ENCODE results near the gene FXR1. TPM values are rescaled to one million over a fixed set of nuclear protein-coding genes. Genes with fewer than 3 reads are reported as not detected.

Gene FXR1
- total and polyA plus RNA-seq, 2 of the 13 experiments (the other 11 are each of a cell fraction or from before 2014, with no cell fraction given) = 104 to 132 TPM

- in situ Hi-C loops (cut with HindIII; ENCODE audit: extremely low pct_ligation_motif_present, low pct_unique_long_range_greater_than_20kb) = no loop called here
- H3K27me3 ChIP-seq (ENCODE audit: control insufficient read depth in 1 of 2, insufficient read depth in 2 of 2, low read length in 2 of 2) = no peaks in the 10 kb centered on the region; a peak in 1 of 5 replicates
- CTCF ChIA-PET (ENCODE audit: low intra/inter-chr PET ratio, low total read pairs) = no interaction called here
Measured at GRCh38 chr3:181017690-181018089, 105.2 kb downstream of the FXR1 start.

GRCh38 chr3:181025204-181025603 is 112.7 kb downstream of the FXR1 start:
- no peak overlapping the region for H3K4me2 ChIP-seq (ENCODE audit: low read depth, low read length)
- H3K4me1 ChIP-seq (ENCODE audit: insufficient read depth, low read length) = no peaks in the 10 kb centered on the region
- H3K36me3 ChIP-seq (replicated peaks in 1 of 2; ENCODE audit: control insufficient read depth in 1 of 2, insufficient read depth in 2 of 2, low read length in 2 of 2) = no peaks in the 10 kb centered on the region
- no peak overlapping the region for H3K27ac ChIP-seq (ENCODE audit: extremely low read length, insufficient read depth, low read length)
- FAIRE-seq (no peak), ATAC-seq (no peak), DNase-seq (ENCODE audit: low spot score) (no peak)
- no peak overlapping the region for H3K4me3 ChIP-seq (replicated peaks in 1 of 3; ENCODE audit: insufficient read depth in 1 of 3, low read depth in 2 of 3, low read length in 3 of 3)
- ChIA-PET CTCF (ENCODE audit: low intra/inter-chr PET ratio, low total read pairs) (no interaction called here), POLR2A (no interaction called here)
- H3K79me2 ChIP-seq (ENCODE audit: insufficient read depth, low read length) = no peaks in the 10 kb centered on the region
- no peaks in the 10 kb centered on the region for H4K20me1 ChIP-seq (ENCODE audit: insufficient read depth, low read length)
- BruUV-seq (replicated peaks) = no TSS peak
- TF ChIP-seq ZNF460 (CRISPR knock-in tag; IDR thresholded peaks at IDR 0.05; ENCODE audit: borderline replicate concordance) (no peak), ZMYM3 (CRISPR knock-in tag; IDR thresholded peaks at IDR 0.05) (no peak)
- H3K9ac ChIP-seq (ENCODE audit: insufficient read depth, low read depth, low read length) = no peak overlapping the region
- H3K27me3 ChIP-seq (ENCODE audit: control insufficient read depth in 1 of 2, insufficient read depth in 2 of 2, low read length in 2 of 2) = no peaks in the 10 kb centered on the region; a peak in 1 of 5 replicates
- in situ Hi-C loops (cut with HindIII; ENCODE audit: extremely low pct_ligation_motif_present, low pct_unique_long_range_greater_than_20kb) (no loop called here), intact Hi-C loops (cut with micrococcal nuclease; ENCODE audit: unreplicated experiment) (no loop called here)
- peaks cover 11% of the 10 kb centered on the region for H3K9me3 ChIP-seq (ENCODE audit: low read length)
- H2AFZ ChIP-seq (ENCODE audit: low read length) = no peak overlapping the region

More at GRCh38 chr3:181017690-181018089, 105.2 kb downstream of the FXR1 start:
- POLR2A ChIA-PET = no interaction called here
- FAIRE-seq (no peak), ATAC-seq (no peak), DNase-seq (ENCODE audit: low spot score) (no peak)
- Histone ChIP-seq H4K20me1 (ENCODE audit: insufficient read depth, low read length) (no peaks in the 10 kb centered on the region), H2AFZ (ENCODE audit: low read length) (no peak overlapping the region), H3K4me2 (ENCODE audit: low read depth, low read length) (no peak overlapping the region), H3K27ac (ENCODE audit: extremely low read length, insufficient read depth, low read length) (no peak overlapping the region), H3K4me3 (replicated peaks in 1 of 3; ENCODE audit: insufficient read depth in 1 of 3, low read depth in 2 of 3, low read length in 3 of 3) (no peak overlapping the region), H3K9ac (ENCODE audit: insufficient read depth, low read depth, low read length) (no peak overlapping the region), H3K36me3 (replicated peaks in 1 of 2; ENCODE audit: control insufficient read depth in 1 of 2, insufficient read depth in 2 of 2, low read length in 2 of 2) (no peaks in the 10 kb centered on the region), H3K79me2 (ENCODE audit: insufficient read depth, low read length) (no peaks in the 10 kb centered on the region), H3K9me3 (ENCODE audit: low read length) (no peaks in the 10 kb centered on the region), H3K4me1 (ENCODE audit: insufficient read depth, low read length) (no peaks in the 10 kb centered on the region)
- no TSS peak for BruUV-seq (replicated peaks)
- no peak for TF ChIP-seq CREBL2 (CRISPR knock-in tag; IDR thresholded peaks at IDR 0.05; ENCODE audit: borderline replicate concordance)
- TF ChIP-seq KLF12 (CRISPR knock-in tag; IDR thresholded peaks at IDR 0.05; ENCODE audit: borderline replicate concordance) = no peak
- TF ChIP-seq ZBTB37 (CRISPR knock-in tag; IDR thresholded peaks at IDR 0.05) = no peak
- no peak for TF ChIP-seq HMGA1 (CRISPR knock-in tag; conservative IDR thresholded peaks at IDR 0.05)
- TF ChIP-seq LCORL (IDR thresholded peaks at IDR 0.05) = no peak
- no peak for TF ChIP-seq LCORL (CRISPR knock-in tag; IDR thresholded peaks at IDR 0.05)
- TF ChIP-seq SNAI1 (CRISPR knock-in tag; IDR thresholded peaks at IDR 0.05; ENCODE audit: borderline replicate concordance) = no peak
- no peak for TF ChIP-seq ZNF224 (CRISPR knock-in tag; IDR thresholded peaks at IDR 0.05)
- TF ChIP-seq KLF6 (CRISPR knock-in tag; IDR thresholded peaks at IDR 0.05) = no peak
- no peak for TF ChIP-seq NCOA5 (CRISPR knock-in tag; IDR thresholded peaks at IDR 0.05)
- no peak for TF ChIP-seq ZNF17 (CRISPR knock-in tag; IDR thresholded peaks at IDR 0.05)
- TF ChIP-seq GABPB1 (CRISPR knock-in tag; IDR thresholded peaks at IDR 0.05) = no peak
- TF ChIP-seq ZNF672 (CRISPR knock-in tag; IDR thresholded peaks at IDR 0.05) = no peak
- intact Hi-C loops (cut with micrococcal nuclease; ENCODE audit: unreplicated experiment) = no loop called here
- 2% methylated on average over 2 of the region's 2 CpGs for WGBS (ENCODE audit: low lambda C conversion rate)
